HG02798 (cell line): ENCODE data around the gene TMEM108.

Source experiments
- ATAC-seq: cut with Tn5 transposase; IDR thresholded peaks from one replicate; pipeline ENCODE4 v1.9.1; 2021; ENCODE audit warnings: mild to moderate bottlenecking; ENCODE audit not compliant: unreplicated experiment, poor library complexity

Gene TMEM108

DNA sequence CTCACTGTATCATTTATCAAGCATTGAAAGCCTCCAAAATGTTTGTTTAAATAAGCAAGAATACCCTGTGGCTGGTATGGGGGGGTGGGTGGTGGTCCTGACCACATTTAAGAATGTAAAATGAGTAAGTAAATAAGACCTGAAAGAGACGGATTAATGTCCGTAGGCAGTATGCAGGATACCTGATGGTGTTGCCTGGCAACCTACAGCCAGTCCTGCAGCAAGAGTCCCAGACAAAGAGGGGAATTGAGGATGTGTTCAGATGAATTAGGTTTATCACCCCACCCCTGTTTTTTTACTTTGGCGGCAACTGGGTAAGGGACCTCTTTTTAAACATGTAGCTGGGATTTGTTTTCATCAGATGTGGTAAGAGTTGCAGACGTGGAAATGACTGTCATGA, 261.9 kb downstream of the TMEM108 start:
- no peak for ATAC-seq

DNA sequence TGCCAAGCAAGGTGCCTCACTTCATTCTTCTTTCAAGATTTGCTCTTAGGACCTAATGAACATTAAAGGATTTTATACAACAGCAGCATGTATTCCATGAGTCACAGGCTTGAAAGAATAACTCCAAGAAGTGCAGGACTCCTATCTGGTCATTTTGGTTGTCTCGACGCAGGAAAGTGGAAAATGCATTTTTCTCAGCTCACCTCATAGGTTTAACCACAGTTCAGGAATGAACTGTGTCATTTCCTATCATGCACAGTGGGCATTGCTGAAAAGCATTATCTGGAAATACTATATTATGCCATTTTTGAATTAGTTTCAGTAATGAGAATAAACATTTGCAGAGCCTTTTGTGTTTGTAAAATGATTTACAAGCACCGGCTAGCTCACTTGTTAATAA, 263.0 kb downstream of the TMEM108 start:
- ATAC-seq, result no peak

DNA sequence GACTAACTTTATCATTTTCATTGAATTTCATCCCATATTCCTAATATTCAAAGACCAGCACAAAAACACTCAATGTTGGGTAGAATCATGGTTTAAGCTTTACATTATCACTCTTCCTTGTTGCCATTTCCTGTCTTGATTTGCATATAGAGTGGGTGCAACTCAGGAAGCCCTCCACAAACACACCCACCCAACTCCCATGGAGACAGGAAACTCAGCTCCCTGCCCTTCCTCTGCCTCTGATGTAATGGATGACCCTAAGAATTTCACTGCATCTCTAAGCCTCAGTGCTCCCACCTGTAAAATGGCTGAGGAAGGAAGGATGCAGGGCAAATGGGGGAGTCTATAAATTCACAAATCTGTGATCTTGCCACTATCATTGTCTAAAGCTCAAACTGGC, 263.5 kb downstream of the TMEM108 start:
- ATAC-seq, result no peak

DNA sequence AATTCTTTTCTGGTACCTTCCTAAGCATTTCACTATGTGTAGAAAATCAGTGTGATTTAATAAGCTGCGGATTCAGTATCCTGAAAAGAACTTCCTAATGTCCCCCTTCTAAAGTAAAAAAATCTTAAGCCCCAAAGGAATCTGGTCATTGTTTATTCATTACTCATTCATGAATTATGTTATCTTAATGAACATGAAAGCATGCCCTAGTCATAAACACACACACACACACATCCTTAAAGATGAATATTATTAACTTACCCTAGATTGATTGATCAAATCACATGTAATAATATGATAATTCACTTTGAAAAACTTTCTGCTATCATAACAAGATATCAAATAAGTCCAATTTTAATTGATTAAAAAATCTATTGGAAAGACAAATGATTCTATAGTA, 265.2 kb downstream of the TMEM108 start:
- no peak for ATAC-seq

DNA sequence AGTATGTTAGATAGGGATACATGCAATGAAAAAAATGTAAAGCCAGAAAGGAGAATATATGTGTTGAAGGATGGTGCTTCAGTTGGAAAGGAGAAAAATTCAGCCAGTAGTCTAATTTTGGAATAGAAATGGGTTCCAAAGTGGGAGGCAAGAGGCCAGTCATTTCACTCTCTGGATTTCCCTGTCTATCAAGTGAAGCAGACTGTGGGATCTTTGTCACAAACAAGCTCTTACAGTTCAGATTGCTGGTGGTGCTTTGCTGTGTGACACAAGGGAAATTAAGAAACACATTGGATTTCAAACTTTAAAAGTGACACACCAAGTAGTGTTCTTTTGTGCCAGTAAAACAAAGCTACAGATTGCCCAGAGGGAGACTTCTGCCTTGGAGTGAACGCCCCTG, 279.7 kb downstream of the TMEM108 start:
- no peak for ATAC-seq

DNA sequence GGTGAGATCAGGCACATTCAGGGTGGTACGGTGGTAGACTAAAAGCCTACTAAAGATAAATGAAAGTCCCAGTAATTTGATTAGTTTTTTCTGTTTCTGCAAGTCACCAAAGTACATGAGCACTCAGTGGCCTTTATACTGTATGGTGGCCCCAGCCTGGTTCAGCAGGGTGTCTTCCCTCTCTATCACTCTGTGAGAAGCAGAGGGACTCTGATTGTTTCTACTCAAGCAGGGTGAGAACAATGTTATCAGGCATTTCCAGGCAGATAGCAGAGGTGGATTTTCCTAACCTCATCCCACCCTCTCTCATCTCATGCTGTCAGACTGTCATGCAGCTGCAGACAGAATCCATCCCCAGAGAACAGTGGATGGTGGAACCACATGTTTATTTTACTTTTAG, 290.2 kb downstream of the TMEM108 start:
- no peak for ATAC-seq

DNA sequence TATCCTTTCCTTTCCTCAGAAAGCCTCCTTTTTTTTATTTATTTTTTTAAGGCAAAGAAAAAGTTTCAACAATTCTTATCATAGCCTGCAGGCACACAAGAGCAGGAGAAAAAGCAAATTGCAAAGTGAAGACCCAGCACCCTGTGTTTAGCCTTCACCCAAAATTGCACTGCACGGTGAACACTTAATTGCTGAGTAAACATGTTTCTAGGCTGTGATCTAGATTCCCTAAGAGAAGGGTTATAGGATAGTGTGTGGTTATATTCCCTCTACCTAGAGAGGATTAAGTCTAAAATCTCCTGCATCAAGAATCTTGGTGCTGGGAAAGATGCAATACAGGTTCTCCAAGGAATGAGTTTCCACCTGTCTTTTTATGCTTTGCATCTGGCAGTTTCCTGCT, 291.4 kb downstream of the TMEM108 start:
- no peak for ATAC-seq

DNA sequence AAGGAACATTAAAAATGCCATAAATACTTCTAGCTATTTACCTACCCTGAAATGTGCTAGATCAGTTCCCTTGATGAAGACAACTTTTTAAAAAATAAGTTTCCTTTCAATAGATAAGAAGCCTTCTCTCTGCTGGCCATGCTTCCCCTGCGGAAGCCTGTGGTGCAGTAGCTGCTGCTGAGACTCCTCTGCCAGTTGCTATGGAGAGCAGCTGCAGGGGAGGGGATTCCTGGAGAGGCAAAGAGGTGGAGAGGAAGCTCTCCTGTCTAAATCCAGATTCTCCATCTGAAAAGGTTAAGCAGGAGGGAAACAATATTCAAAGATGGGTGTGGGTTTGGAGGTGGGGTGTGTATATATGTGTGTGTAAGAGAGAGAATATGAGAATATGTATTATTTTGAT, 291.9 kb downstream of the TMEM108 start:
- ATAC-seq, result no peak

DNA sequence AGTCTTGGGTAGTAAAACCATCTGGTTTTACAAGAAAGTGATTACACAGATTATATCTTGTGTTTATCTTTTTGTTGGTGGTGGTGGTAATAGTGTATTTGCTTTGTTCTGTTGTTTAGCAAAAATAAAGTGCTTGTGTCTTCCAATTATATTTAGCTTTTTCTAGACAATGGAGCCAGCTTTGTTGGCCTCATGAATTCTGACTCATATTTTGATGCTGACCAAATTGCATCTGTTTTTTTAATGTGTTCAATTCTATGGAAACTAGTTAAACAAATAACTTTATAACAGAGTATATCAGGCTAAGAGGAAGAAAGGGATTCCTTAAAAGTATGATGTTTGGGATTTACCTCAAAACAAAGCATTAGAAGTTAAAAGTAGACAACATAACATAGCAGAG, 292.3 kb downstream of the TMEM108 start:
- ATAC-seq, result no peak

DNA sequence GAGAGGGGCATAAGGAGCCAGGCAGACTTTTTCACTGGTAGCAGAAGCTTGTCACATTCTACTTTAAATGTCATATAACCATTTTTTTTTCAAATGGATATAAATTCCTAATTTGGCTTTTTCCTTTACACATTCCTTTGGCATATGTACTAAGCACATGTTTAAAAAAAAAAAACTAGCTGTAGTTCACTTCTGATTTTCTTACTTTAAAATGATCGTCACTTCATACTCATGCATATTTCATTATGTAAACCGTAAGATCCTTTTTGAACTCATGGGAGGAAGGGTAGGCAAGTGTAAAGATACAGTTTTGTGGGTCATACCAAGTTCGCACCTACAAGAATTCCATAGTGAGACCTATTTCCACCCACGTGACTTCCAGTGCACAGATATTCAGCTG, 316.5 kb downstream of the TMEM108 start:
- ATAC-seq, result no peak

DNA sequence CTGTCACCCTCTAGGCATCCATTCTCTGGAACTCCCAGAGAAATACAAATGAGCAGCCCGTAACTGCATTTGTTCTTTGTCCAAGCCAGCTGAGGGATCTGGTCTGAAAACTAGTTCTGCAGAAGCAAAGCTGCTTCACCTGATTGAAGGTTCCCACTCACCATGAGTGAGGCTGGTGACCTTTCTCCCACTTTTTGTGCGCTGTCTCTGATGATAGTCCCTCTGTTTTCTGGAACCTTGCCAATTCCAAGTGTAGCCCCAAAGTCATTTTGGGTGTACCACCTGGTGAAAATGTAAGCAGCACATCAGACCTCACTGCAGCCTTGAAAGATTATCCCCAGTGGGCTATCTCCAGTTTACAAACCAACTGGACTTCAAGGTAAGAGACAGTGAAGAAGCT, 322.3 kb downstream of the TMEM108 start:
- no peak for ATAC-seq

DNA sequence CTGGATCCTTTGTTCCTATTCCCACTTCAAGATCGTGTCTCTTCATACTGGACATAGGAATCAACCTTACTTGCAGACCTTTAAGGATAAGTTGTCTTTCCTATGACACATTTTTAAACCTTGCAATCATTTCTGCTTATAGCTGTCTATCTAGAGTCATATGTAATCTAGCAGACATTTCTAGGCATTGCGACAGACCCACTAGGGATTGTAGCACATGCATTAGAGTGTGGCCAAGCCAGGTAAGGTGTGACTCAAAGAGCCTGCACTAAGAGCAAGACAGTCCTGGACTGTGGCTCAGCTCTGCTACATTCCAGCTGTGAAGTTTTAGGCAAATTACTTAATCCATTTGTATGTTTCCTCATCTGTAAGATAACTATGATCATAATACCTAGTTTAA, 322.8 kb downstream of the TMEM108 start:
- ATAC-seq, result no peak

DNA sequence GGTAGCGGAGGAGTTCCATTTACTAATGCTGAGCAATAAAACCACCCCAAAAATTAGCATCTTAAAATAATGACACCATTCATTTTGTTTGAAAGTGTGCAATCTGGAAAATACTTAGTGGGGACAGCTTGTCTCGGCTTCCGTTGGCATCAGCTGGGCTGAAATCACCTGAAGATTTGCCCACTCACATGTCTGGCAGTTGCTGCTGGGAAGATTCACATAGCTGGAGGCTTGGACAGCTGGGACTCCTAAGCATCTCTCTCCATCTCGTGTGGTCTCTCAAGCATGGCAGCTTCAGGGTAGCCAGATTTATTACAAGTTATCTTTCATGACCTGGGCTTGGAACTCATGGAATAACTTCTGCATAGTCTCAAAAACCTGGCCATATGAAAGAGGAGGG, 323.2 kb downstream of the TMEM108 start:
- ATAC-seq, result no peak

DNA sequence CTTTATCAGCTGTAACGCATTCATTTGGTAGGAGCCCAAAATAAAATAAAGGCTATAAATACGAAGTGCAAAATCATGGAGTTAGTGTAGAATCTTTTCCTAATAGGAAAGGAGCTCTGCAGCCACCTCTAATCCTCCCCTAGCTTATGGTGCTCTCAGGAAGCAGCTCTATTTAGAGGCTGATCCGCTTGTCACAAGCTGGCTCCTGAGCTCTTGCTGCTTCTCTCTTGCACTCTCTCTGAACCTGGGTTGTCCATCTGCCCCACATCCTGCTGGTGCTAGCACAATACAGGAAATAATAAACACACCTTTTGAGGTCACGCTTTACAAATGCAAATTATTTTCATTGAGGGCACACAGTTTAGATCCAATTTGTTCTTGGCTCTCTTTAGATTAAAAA, 324.3 kb downstream of the TMEM108 start:
- ATAC-seq, result no peak

DNA sequence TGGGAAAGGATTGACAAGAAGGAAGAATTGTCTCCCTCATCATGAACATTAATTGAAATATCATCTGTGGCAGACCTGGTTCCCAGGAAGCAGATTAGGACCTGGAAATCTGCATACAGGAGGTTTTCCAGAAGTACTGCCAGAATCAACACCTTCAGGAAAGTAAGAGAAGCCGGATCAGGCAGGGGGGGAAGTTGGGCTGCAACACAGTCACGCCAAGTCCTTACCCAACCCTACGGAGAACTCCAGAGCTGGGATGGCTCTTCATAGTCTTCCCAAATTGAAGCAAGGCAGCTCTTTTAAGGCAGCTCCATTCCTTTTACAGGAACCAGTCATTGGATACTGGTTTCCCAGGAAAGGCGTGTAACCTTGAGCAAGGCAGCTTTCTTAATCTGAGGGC, 326.5 kb downstream of the TMEM108 start:
- ATAC-seq, result no peak

DNA sequence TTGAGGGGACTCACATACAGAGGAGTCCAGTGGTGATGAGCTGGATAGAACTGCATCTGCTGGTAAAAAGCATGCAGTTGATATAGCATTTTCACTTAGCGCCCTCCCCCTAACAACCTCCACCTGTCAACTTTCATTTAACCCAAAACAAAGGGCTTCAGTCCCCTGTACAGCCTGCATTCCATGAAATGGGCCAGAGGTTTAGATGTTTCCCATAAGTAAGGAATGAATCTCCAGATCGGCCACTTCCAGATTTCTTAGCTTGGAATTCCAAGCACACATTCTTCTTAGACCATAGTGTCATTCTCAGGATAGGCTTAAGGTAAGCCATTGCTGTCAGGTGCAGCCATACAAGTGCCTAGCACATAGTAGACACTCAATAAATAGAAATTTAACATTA, 328.7 kb downstream of the TMEM108 start:
- no peak for ATAC-seq

DNA sequence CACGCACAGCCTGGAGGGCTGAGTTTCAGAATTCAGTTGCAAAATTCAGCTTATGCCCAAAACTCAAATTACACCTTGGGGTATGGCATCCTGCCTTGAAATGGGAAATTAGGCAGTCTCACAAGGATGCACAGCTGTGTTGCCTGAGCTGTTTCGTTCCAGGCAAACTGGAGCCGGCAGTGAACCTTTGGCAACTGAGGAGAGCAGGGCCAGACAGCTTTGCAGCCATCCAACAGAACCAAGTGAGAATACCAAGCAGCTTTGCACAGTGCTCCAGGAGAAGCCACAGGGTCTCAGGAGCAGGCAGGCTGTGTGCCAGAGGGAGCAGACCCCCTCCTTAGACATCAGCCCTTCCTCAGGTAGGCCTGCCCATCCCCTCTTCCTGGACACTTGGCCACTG, 329.2 kb downstream of the TMEM108 start:
- no peak for ATAC-seq

DNA sequence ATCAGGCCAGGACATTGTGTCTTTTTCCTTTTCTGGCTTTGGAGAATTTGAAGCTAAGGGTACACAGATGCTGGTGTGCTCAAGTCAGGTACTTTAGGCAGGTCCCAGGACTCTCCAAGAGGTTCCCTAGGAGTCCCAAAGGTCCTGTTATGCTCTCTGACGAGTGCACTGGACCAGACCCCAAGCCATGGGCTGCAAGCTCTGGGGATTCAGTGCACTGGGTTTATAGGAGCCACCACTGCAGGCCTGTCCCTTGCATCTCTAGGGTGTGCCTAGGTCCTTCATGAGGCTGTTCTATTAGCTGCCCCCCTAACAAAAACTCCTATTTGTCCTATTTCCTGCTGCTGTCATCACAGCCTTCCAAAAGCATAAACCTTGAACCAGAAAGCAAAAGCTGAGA, 329.8 kb downstream of the TMEM108 start:
- no peak for ATAC-seq

DNA sequence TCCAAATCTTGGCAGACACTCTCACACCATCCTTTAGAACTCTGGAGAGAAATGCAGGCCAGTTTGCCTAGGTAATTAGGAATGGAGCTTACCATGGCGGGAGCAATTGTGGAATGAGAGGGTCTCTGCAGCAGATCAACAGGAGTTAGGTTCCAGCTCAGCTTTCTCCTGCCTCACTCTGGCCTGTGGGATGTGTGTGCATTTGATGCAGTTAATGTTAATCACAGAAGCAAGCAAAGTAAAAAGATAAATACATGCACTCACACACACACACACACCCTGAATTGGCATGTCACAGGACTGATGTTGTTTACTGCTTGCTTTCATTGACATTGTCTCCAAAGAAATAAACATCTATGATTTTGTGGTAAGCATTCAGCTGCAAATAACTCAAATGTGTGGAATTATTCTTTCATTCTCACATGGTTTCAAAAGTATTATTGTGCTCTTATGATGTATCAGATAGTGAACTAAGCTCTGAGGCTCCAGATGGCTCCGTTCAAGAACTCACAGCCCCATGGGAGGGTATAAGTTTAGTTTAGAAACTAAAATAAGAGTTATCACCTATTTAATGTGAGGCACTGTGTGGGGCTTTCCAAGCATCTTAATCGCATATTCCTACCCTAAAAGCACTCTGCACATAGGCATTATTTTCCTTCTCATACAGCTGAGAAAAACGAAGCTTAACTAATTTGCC, 330.3 kb downstream of the TMEM108 start:
- ATAC-seq, result no peak

DNA sequence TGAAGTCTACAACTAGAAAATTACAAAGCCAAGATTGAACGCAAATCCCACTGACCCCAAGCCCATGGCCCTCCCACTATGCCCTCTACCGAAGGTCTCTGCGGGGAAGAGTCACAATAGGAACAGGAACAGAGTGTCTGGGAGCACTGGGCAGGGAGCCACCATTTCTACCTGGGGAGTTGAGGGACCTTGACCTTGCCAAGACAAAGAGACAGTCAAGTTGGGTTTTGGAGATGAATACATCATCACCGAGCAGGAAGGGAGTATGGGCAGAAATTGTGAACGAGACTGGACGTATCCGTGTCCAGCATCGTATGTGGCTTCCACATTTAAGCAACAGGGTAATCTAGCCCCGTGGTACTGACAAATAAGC, 330.9 kb downstream of the TMEM108 start:
- ATAC-seq, result no peak

DNA sequence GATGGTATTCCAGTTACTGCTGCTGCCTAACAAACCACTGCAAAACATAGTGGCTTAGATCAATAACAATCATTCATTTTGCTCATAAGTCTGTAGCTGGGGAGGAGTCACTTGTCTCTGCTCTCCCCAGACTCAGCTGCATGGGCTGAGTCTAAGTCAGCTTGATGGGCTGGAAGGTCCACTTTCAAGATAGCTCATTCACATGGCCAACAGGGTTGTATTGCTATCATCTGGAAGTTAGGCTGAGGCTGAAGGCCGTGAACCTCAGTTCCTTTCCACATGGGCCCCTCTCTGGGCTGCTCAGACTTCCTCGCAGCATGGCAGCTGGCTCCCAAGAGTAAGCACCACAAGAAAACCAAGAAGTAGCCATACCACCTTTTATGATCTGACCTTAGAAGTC, 333.0 kb downstream of the TMEM108 start:
- ATAC-seq, result no peak

DNA sequence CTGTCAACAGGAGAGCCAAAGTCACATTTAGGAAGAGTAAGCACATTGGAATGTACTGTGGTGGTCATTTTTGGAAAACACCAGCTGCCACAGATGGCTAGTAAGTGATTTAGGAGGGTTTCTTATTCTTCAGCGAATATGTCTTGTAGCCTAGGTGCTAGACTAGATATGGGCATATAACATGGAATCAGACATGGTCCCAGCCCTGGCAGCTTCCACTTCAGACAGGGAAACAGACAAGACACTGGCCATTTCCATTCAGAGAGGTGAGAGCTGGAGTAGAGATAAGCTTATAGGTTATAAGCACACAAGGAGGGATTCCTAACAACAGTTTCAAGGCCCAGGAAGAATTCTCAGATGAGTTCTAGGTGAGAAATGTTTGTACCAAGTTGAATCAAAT, 333.5 kb downstream of the TMEM108 start:
- no peak for ATAC-seq
